K562 (cell line): ENCODE results near the gene SNPH. TPM values are rescaled to one million over a fixed set of nuclear protein-coding genes. Genes with fewer than 3 reads are reported as not detected.

Experiments
- ATAC-seq: fragments of 200-7000 bp; cut with Tn5 transposase; 3 replicates; pipeline ENCODE4 v1.9.1; 2020; ENCODE audit warnings: moderate library complexity
- BruUV-seq: library from RNA; stranded (reverse); fragments of 400-500 nt; replicated peaks from 2 replicates; lab custom pipeline; 2021; lab: Mats Ljungman, UMichigan
- CTCF ChIA-PET: fragments of 300-600 bp; formaldehyde crosslinking; extraction: SDS; loops from one replicate; lab custom pipeline; 2021; ENCODE audit warnings: low intra/inter-chr PET ratio; lab: Yijun Ruan, JAX
- POLR2A ChIA-PET: fragments of 300-600, 350-650 bp; sonication (Branson Sonifier 250); formaldehyde crosslinking; extraction: SDS; loops from one replicate; lab custom pipeline; 2021; ENCODE audit warnings: antibody characterized with exemption, inconsistent platforms; lab: Yijun Ruan, JAX
- DNase-seq, 4 experiments: peaks; one replicate each; pipeline versions ENCODE4 v3.0.0 to v3.0.0-alpha.2; 2011 to 2018; ENCODE audit warnings: low spot score in 3 of 4, mixed read lengths in 3 of 4; ENCODE audit errors: extremely low read depth in 1 of 4
- FAIRE-seq: peaks from 2 replicates; lab custom pipeline; 2011; peaks lifted over from hg19 to GRCh38; lab: Jason Lieb, UNC
- H2AFZ ChIP-seq: 2 replicates; pipeline ENCODE4 v1.6.0; 2011; ENCODE audit warnings: low read depth, low read length, control low read depth, inconsistent platforms
- H3K27ac ChIP-seq: fragments of 200-600 bp; 3 replicates; pipeline ENCODE4 v1.8.0; 2011; ENCODE audit warnings: low read depth, mild to moderate bottlenecking, control low read depth, inconsistent platforms, low read length, moderate library complexity, mixed read lengths; ENCODE audit errors: extremely low read depth
- H3K27me3 ChIP-seq, 2 experiments: fragments of 300-600 bp in 1 of 2; 2 replicates in 1 of 2; 3 replicates in 1 of 2; pipeline versions ENCODE4 v1.6.0 to v1.8.0; 2011; ENCODE audit warnings: inconsistent platforms in 2 of 2, low read length in 2 of 2, mild to moderate bottlenecking in 1 of 2, mixed read lengths in 1 of 2, moderate library complexity in 1 of 2; ENCODE audit not compliant: control insufficient read depth in 2 of 2, insufficient read depth in 2 of 2
- H3K36me3 ChIP-seq: fragments of 300-600 bp; 3 replicates; pipeline ENCODE4 v1.8.0; 2011; ENCODE audit warnings: mild to moderate bottlenecking, low read length, inconsistent platforms; ENCODE audit not compliant: control insufficient read depth, insufficient read depth
- H3K4me1 ChIP-seq, 2 experiments: fragments of 200-600 bp in 1 of 2; replicated peaks in 1 of 2; 2 replicates in 1 of 2; 3 replicates in 1 of 2; pipeline versions ENCODE4 v1.5.1 to v1.8.0; 2011; ENCODE audit warnings: inconsistent platforms in 2 of 2, low read length in 2 of 2, mild to moderate bottlenecking in 1 of 2, mixed read lengths in 1 of 2, moderate library complexity in 1 of 2; ENCODE audit not compliant: control insufficient read depth in 2 of 2, insufficient read depth in 2 of 2
- H3K4me2 ChIP-seq: 2 replicates; pipeline ENCODE4 v1.6.1; 2011; ENCODE audit warnings: low read length, control low read depth, inconsistent platforms, mixed read lengths; ENCODE audit not compliant: insufficient read depth
- H3K4me3 ChIP-seq: fragments of 200-600 bp; sonication (generic), shearing (Covaris generic); 2 replicates; pipeline ENCODE4 v1.5.1; 2016; ENCODE audit warnings: control low read depth, inconsistent platforms
- H3K79me2 ChIP-seq: fragments of 200-600 bp; 3 replicates; pipeline ENCODE4 v1.8.0; 2011; ENCODE audit warnings: low read length, inconsistent platforms; ENCODE audit not compliant: control insufficient read depth, insufficient read depth
- H3K9ac ChIP-seq, 2 experiments: 2 replicates each; pipeline versions ENCODE4 v1.6.0 to v1.6.1; 2011; ENCODE audit warnings: low read depth in 2 of 2, low read length in 2 of 2, control low read depth in 1 of 2, inconsistent platforms in 1 of 2, mild to moderate bottlenecking in 1 of 2, mixed read lengths in 1 of 2; ENCODE audit not compliant: insufficient read depth in 1 of 2
- H3K9me1 ChIP-seq: one replicate; pipeline ENCODE4 v1.6.0; 2011; ENCODE audit warnings: inconsistent platforms, mild to moderate bottlenecking, low read length, moderate library complexity; ENCODE audit not compliant: control insufficient read depth, insufficient read depth
- H3K9me3 ChIP-seq: replicated peaks from 2 replicates; pipeline ENCODE4 v1.5.1; 2011; ENCODE audit warnings: low read depth, low read length, inconsistent platforms; ENCODE audit not compliant: control insufficient read depth, insufficient read depth
- H4K20me1 ChIP-seq: replicated peaks from 2 replicates; pipeline ENCODE4 v1.6.1; 2011; ENCODE audit warnings: low read length, inconsistent platforms, mixed read lengths; ENCODE audit not compliant: control insufficient read depth, insufficient read depth
- C11orf30 ChIP-seq: fragments of 450-650 bp; IDR thresholded peaks from 2 replicates; pipeline ENCODE4 v1.6.1; 2016; ENCODE audit warnings: low read depth, mild to moderate bottlenecking
- GABPB2 ChIP-seq: fragments of 250-450 bp; sonication (Bioruptor Pico); conservative IDR thresholded peaks from 2 replicates; pipeline ENCODE4 v1.5.1; 2021; ENCODE audit warnings: mild to moderate bottlenecking
- LEF1 ChIP-seq: fragments of 450-650 bp; IDR thresholded peaks from 2 replicates; pipeline ENCODE4 v1.6.1; 2016; ENCODE audit warnings: mild to moderate bottlenecking
- POLR2B ChIP-seq: fragments of 450-650 bp; IDR thresholded peaks from 2 replicates; pipeline ENCODE4 v1.6.1; 2018; ENCODE audit warnings: low read depth; ENCODE audit not compliant: partially characterized antibody
- RBM25 ChIP-seq: fragments of 200-400 bp; formaldehyde crosslinking; IDR thresholded peaks from 2 replicates; pipeline ENCODE4 v1.6.1; 2018; ENCODE audit warnings: low read length, low read depth, moderate library complexity; ENCODE audit not compliant: severe bottlenecking
- TFAM ChIP-seq: fragments of 250-450 bp; sonication (Bioruptor Pico); conservative IDR thresholded peaks from 2 replicates; pipeline ENCODE4 v1.5.0; 2021; ENCODE audit warnings: mild to moderate bottlenecking, moderate library complexity
- ZNF212 ChIP-seq: fragments of 450-650 bp; formaldehyde crosslinking; IDR thresholded peaks from 2 replicates; pipeline ENCODE4 v1.4.0; 2020; ENCODE audit warnings: mild to moderate bottlenecking
- ZNF316 ChIP-seq: fragments of 450-650 bp; IDR thresholded peaks from 2 replicates; pipeline ENCODE4 v1.6.1; 2016
- WGBS: fragments of 100-300 bp; shearing (Covaris generic); methylation state at CpG from one replicate; pipeline ENCODE4 v1.1.6; 2016; ENCODE audit warnings: low coverage, mixed read lengths; ENCODE audit not compliant: insufficient coverage; ENCODE audit errors: missing lambda C conversion rate; 5-methylcytosine and 5-hydroxymethylcytosine counted together
- in situ Hi-C: fragments of 300-500 bp; cut with MboI; formaldehyde crosslinking; loops from 4 replicates; pipeline ENCODE4 v1.15.0; 2018; ENCODE audit warnings: inconsistent platforms, mixed read lengths
- intact Hi-C: fragments of 100-400 bp; cut with micrococcal nuclease; formaldehyde crosslinking; loops from 2 replicates; pipeline ENCODE4 v1.14.2; 2022
- polyA plus RNA-seq, 8 experiments: library from polyadenylated mRNA; depleted of rRNA in 4 of 8; stranded (reverse) in 5 of 8; unstranded in 3 of 8; fragments of >200 nt; fragmentation: Nextera tagmentation in 2 of 8; fragmentation: Illumina TruSeq in 1 of 8; extraction: Ambion mirVana in 2 of 8; extraction: Trizol in 1 of 8; gene quantifications; 2 replicates each; pipeline versions ENCODE4 v1.2.1 to v1.2.3, GENCODE V29; 2011 to 2014; ENCODE audit warnings: inconsistent platforms in 1 of 8, missing spikeins in 1 of 8
- total RNA-seq, 7 experiments: library from RNA; depleted of rRNA in 6 of 7; stranded (reverse); fragments of >200 nt in 6 of 7; fragmentation: Illumina TruSeq in 2 of 7; extraction: Trizol in 2 of 7; gene quantifications; 2 replicates each; pipeline versions ENCODE4 v1.2.1 to v1.2.3, GENCODE V29; 2011 to 2021; ENCODE audit warnings: low replicate concordance in 1 of 7

The SNPH gene
- total and polyA plus RNA-seq, 9 of the 15 experiments (the other 6 are each of a cell fraction or from before 2014, with no cell fraction given) = 0.03 to 4.2 (median 1.4) TPM

GRCh38 chr20:1269850-1270249, 3.8 kb downstream of the SNPH start (continued):
- TF ChIP-seq GABPB2 (CRISPR knock-in tag) (no peak), POLR2B (no peak), RBM25 (no peak), TFAM (no peak), ZNF212 (CRISPR knock-in tag) (no peak)

- ChIA-PET POLR2A (interaction anchor here (0.6 kb wide), 1 partner anchor 151 kb away, joined by 3 read pairs; no protein-coding TSS in a partner anchor), CTCF (no interaction called here)
- Histone ChIP-seq H3K4me2 (no peak overlapping the region), H3K4me1 (peaks cover 4 to 28% of the 10 kb centered on the region in 2 experiments; a peak in 4 of 5 replicates), H3K9me1 (no peaks in the 10 kb centered on the region), H3K36me3 (no peaks in the 10 kb centered on the region; the same call in 2 of the 3 replicates), H3K27me3 (no peaks in the 10 kb centered on the region; a peak in 1 of 5 replicates), H2AFZ (no peak overlapping the region), H4K20me1 (no peaks in the 10 kb centered on the region), H3K4me3 (no peak overlapping the region), H3K27ac (no peak overlapping the region), H3K9ac (0 out of 4 replicates have a peak overlapping the region, but pooled peaks of 1 of the 2 experiments have one; percentile 43), H3K79me2 (peaks cover under 1% of the 10 kb centered on the region; the same call in 1 of the 3 replicates), H3K9me3 (no peaks in the 10 kb centered on the region)
- intact Hi-C loops = no loop called here
- 55% methylated on average over 2 of the region's 6 CpGs for WGBS
- DNase-seq = no peak
- no peak for ATAC-seq
- in situ Hi-C loops = no loop called here
- no peak for FAIRE-seq
- TF ChIP-seq C11orf30 (peak; percentile 45; the same call in 1 of the 2 replicates), ZNF316 (peak; percentile 67), LEF1 (no peak)
- no TSS peak for BruUV-seq
Measured at GRCh38 chr20:1272368-1273100, 6.4 kb downstream of the SNPH start.
